GM19438 (cell line): ENCODE data around the gene EMC6.

Experiments
- ATAC-seq: cut with Tn5 transposase; IDR thresholded peaks from one replicate; pipeline ENCODE4 v1.9.1; 2021; ENCODE audit warnings: low read depth; ENCODE audit not compliant: unreplicated experiment

Gene EMC6

GRCh38 chr17:3668279-3669084, at the start of gene EMC6, which contains the start of gene TAX1BP3:
TSS of gene EMC6 (plus strand) at chr17:3668812. CDS start at chr17:3669147, 335 bp downstream.
TSS of gene TAX1BP3 (minus strand) at chr17:3668578. CDS start at chr17:3668526, 52 bp downstream.
- peak; percentile 77 for ATAC-seq

GRCh38 chr17:3621146-3621720, 47.4 kb upstream of the EMC6 start:
- ATAC-seq, result no peak

- no peak for ATAC-seq
These were observed 45.5 kb upstream of the EMC6 start for GRCh38 chr17:3622977-3623594.

GRCh38 chr17:3626831-3627768, 41.5 kb upstream of the EMC6 start:
- ATAC-seq, result no peak

GRCh38 chr17:3627769-3628167, 40.8 kb upstream of the EMC6 start:
- ATAC-seq, result no peak

- ATAC-seq, result no peak
These were observed 37.8 kb upstream of the EMC6 start for GRCh38 chr17:3630781-3631180.

GRCh38 chr17:3632287-3632686, 36.3 kb upstream of the EMC6 start:
- ATAC-seq, result no peak

GRCh38 chr17:3635474-3636153, 33.0 kb upstream of the EMC6 start:
- ATAC-seq, result no peak

GRCh38 chr17:3636154-3636907, 32.3 kb upstream of the EMC6 start, which contains the start of the genes CTNS and SHPK:
TSS of gene CTNS (plus strand) at chr17:3636760. CDS start at chr17:3640207, 3,447 bp downstream.
TSS of gene SHPK (minus strand) at chr17:3636250. CDS start at chr17:3636219, 31 bp downstream.
- ATAC-seq, result peak; percentile 93

- ATAC-seq, result no peak
These were observed 31.7 kb upstream of the EMC6 start for GRCh38 chr17:3636908-3637373.

- ATAC-seq, result no peak
These were observed 28.5 kb upstream of the EMC6 start for GRCh38 chr17:3639981-3640596.

- ATAC-seq, result no peak
These were observed 27.6 kb upstream of the EMC6 start for GRCh38 chr17:3641014-3641413.

- ATAC-seq, result no peak
These were observed 26.7 kb upstream of the EMC6 start for GRCh38 chr17:3641717-3642486.

GRCh38 chr17:3643889-3644349, 24.7 kb upstream of the EMC6 start:
- no peak for ATAC-seq

- no peak for ATAC-seq
These were observed 23.3 kb upstream of the EMC6 start for GRCh38 chr17:3645310-3645709.

GRCh38 chr17:3647251-3647650, 21.4 kb upstream of the EMC6 start:
- ATAC-seq, result no peak

GRCh38 chr17:3647769-3648555, 20.6 kb upstream of the EMC6 start:
- ATAC-seq, result no peak
